Osteoblast (primary cell): ENCODE results near the gene MANSC1. TPM values are rescaled to one million over a fixed set of nuclear protein-coding genes. Genes with fewer than 3 reads are reported as not detected.

Source experiments
- DNase-seq: peaks from one replicate; pipeline ENCODE4 v3.0.0; 2011; ENCODE audit warnings: low spot score, mixed read lengths; ENCODE audit not compliant: insufficient read length; ENCODE audit errors: missing footprints
- H2AFZ ChIP-seq: 2 replicates; pipeline ENCODE4 v1.6.0; 2011; ENCODE audit warnings: mild to moderate bottlenecking, low read length
- H3K27ac ChIP-seq: 2 replicates; pipeline ENCODE4 v1.5.1; 2011; ENCODE audit warnings: mild to moderate bottlenecking, low read depth, low read length, moderate library complexity
- H3K27me3 ChIP-seq: 2 replicates; pipeline ENCODE4 v1.6.0; 2012; ENCODE audit warnings: mild to moderate bottlenecking, control low read depth, inconsistent platforms, low read length, moderate library complexity; ENCODE audit not compliant: insufficient read depth
- H3K36me3 ChIP-seq: 2 replicates; pipeline ENCODE4 v1.5.1; 2011; ENCODE audit warnings: mild to moderate bottlenecking, low read length, control low read depth, moderate library complexity; ENCODE audit not compliant: insufficient read depth
- H3K4me1 ChIP-seq: 2 replicates; pipeline ENCODE4 v1.5.1; 2011; ENCODE audit warnings: mild to moderate bottlenecking, low read length, control low read depth, moderate library complexity; ENCODE audit not compliant: insufficient read depth
- H3K4me2 ChIP-seq: 2 replicates; pipeline ENCODE4 v1.6.0; 2011; ENCODE audit warnings: mild to moderate bottlenecking, low read length; ENCODE audit not compliant: insufficient read depth
- H3K4me3 ChIP-seq: fragments of 200-600 bp; sonication (generic); 3 replicates; pipeline ENCODE4 v1.5.1; 2012; ENCODE audit warnings: mild to moderate bottlenecking, low read length, inconsistent platforms; ENCODE audit not compliant: insufficient read depth
- H3K79me2 ChIP-seq: 2 replicates; pipeline ENCODE4 v1.6.0; 2012; ENCODE audit warnings: mild to moderate bottlenecking, low read length, control low read depth, inconsistent platforms; ENCODE audit not compliant: insufficient read depth
- H3K9me3 ChIP-seq: 2 replicates; pipeline ENCODE4 v1.5.1; 2011; ENCODE audit warnings: low read depth, low read length, control low read depth
- H4K20me1 ChIP-seq: 2 replicates; pipeline ENCODE4 v1.6.0; 2012; ENCODE audit warnings: mild to moderate bottlenecking, low read length, control low read depth; ENCODE audit not compliant: insufficient read depth
- CTCF ChIP-seq: IDR thresholded peaks from 2 replicates; pipeline ENCODE4 v1.5.1; 2011; ENCODE audit warnings: mild to moderate bottlenecking, low read depth, low read length, moderate library complexity; ENCODE audit errors: extremely low read depth
- total RNA-seq: library from RNA; depleted of rRNA; stranded (reverse); fragments of >200 nt; gene quantifications from 2 replicates; pipeline ENCODE4 v1.2.3, GENCODE V29; 2012

Gene MANSC1
- total RNA-seq, 1 donor: 3.3 TPM

GRCh38 chr12:12365446-12365802 is 15.4 kb upstream of the MANSC1 start:
- no peak for TF ChIP-seq CTCF
- Histone ChIP-seq H2AFZ (no peak overlapping the region), H3K36me3 (peaks cover 10% of the 10 kb centered on the region), H3K27ac (no peak overlapping the region), H3K9me3 (no peaks in the 10 kb centered on the region), H3K4me2 (no peak overlapping the region), H3K79me2 (peaks cover 8% of the 10 kb centered on the region), H3K4me3 (no peak overlapping the region), H4K20me1 (no peaks in the 10 kb centered on the region), H3K27me3 (no peaks in the 10 kb centered on the region), H3K4me1 (peaks cover 2% of the 10 kb centered on the region)
- no peak for DNase-seq

- Histone ChIP-seq H3K36me3 (peaks cover 10% of the 10 kb centered on the region), H3K4me3 (no peak overlapping the region), H3K4me1 (no peaks in the 10 kb centered on the region), H3K9me3 (no peaks in the 10 kb centered on the region), H3K79me2 (peaks cover 12% of the 10 kb centered on the region), H3K27ac (no peak overlapping the region), H2AFZ (no peak overlapping the region), H3K4me2 (no peak overlapping the region), H4K20me1 (no peaks in the 10 kb centered on the region), H3K27me3 (no peaks in the 10 kb centered on the region)
- DNase-seq: no peak
- no peak for TF ChIP-seq CTCF
Observed at GRCh38 chr12:12364787-12365445, 14.9 kb upstream of the MANSC1 start.

- TF ChIP-seq CTCF: no peak
- Histone ChIP-seq H3K4me3 (peak overlapping the region; percentile 98), H3K9me3 (no peaks in the 10 kb centered on the region), H3K79me2 (peaks cover 40% of the 10 kb centered on the region), H2AFZ (peak overlapping the region; percentile 87), H3K27ac (peak overlapping the region; percentile 91), H4K20me1 (no peaks in the 10 kb centered on the region), H3K4me1 (peaks cover 11% of the 10 kb centered on the region), H3K4me2 (peak overlapping the region; percentile 75), H3K36me3 (peaks cover 3% of the 10 kb centered on the region), H3K27me3 (no peaks in the 10 kb centered on the region)
- no peak for DNase-seq
Observed at GRCh38 chr12:12358528-12358927, 8.5 kb upstream of the MANSC1 start.

- Histone ChIP-seq H3K36me3 (peaks cover under 1% of the 10 kb centered on the region), H3K4me2 (peak overlapping the region; percentile 75), H2AFZ (peak overlapping the region; percentile 87), H3K4me3 (peak overlapping the region; percentile 98), H3K27me3 (no peaks in the 10 kb centered on the region), H3K27ac (peak overlapping the region; percentile 91), H3K9me3 (no peaks in the 10 kb centered on the region), H3K4me1 (peaks cover 11% of the 10 kb centered on the region), H4K20me1 (no peaks in the 10 kb centered on the region), H3K79me2 (peaks cover 40% of the 10 kb centered on the region)
- TF ChIP-seq CTCF: no peak
- DNase-seq: no peak
Observed at GRCh38 chr12:12357719-12358461, 7.8 kb upstream of the MANSC1 start.
